Measurements from ENCODE around the gene ATP8B1. TPM values are rescaled to one million over a fixed set of nuclear protein-coding genes. Genes with fewer than 3 reads are reported as not detected.

The ATP8B1 gene
- total and polyA plus RNA-seq, 2 of the 8 experiments (the other 6 are each of a cell fraction or from before 2014, with no cell fraction given), result 1.1 to 4.6 TPM

DNA sequence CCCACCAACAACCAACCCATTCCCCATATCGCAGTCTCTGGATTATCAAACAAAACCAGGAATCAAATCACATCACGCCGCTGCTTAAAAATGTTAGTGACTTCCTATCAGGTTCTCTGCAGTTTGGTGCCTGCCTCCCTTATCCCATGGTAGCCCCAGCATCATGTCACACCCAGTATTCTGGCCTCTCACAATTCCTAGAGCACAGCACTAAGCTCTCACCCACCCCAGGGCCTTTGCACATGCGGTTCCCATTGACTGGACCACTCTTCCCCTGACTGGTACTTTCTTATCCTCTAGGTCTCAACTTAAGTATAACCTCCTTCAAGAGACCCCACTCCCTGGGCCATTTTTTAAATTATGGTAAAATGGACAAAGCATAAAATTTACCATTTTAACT, 12.8 kb downstream of the ATP8B1 start:
- 97% methylated on average over 4 of the region's 4 CpGs; no CpG with 5 or more reads in 1 of the 2 experiments for WGBS, 2 experiments (ENCODE audit: extremely low coverage in 1 of 2, insufficient coverage in 1 of 2, insufficient read length in 1 of 2, insufficient replicate concordance in 2 of 2, low coverage in 1 of 2, low lambda C conversion rate in 2 of 2, missing lambda C conversion rate in 1 of 2)
- no peaks in the 10 kb centered on the region for H3K9me3 ChIP-seq (ENCODE audit: insufficient read depth in 2 of 2, low read depth in 1 of 2, low read length in 1 of 2)
- no peaks in the 10 kb centered on the region for H3K23me2 ChIP-seq (ENCODE audit: low read depth, low read length)
- no peak overlapping the region for H3K23ac ChIP-seq (ENCODE audit: insufficient read length)
- H3K4me3 ChIP-seq (ENCODE audit: extremely low read depth in 1 of 4, insufficient read depth in 2 of 4, low read depth in 3 of 4, low read length in 4 of 4), result no peak overlapping the region
- no peak overlapping the region for H2BK5ac ChIP-seq (ENCODE audit: low read depth, low read length)
- H3K56ac ChIP-seq (replicated peaks; ENCODE audit: insufficient read length, low read depth, low read length), result no peak overlapping the region
- no peak overlapping the region for H3K27ac ChIP-seq (ENCODE audit: low read depth, low read length)
- no peak overlapping the region for H3K14ac ChIP-seq (ENCODE audit: insufficient read length)
- H3K9ac ChIP-seq (replicated peaks in 1 of 4; ENCODE audit: extremely low read depth in 1 of 4, low read depth in 3 of 4, low read length in 3 of 4), result no peak overlapping the region
- H3K27me3 ChIP-seq (replicated peaks in 1 of 4; ENCODE audit: control insufficient read depth in 3 of 4, extremely low read depth in 1 of 4, insufficient read depth in 3 of 4, low read length in 3 of 4), result no peaks in the 10 kb centered on the region
- H3K18ac ChIP-seq (ENCODE audit: extremely low read depth, low read length), result no peak overlapping the region
- no peaks in the 10 kb centered on the region for H3K4me1 ChIP-seq (replicated peaks in 1 of 4; ENCODE audit: control insufficient read depth in 3 of 4, insufficient read depth in 4 of 4, low read length in 3 of 4)
- no peak overlapping the region for H3K4me2 ChIP-seq (ENCODE audit: insufficient read depth in 1 of 2, low read depth in 2 of 2, low read length in 2 of 2)
- H2AFZ ChIP-seq (ENCODE audit: low read length), result no peak overlapping the region
- H2AK5ac ChIP-seq (ENCODE audit: low read depth, low read length), result no peak overlapping the region
- no peak overlapping the region for H3K4ac ChIP-seq (replicated peaks; ENCODE audit: insufficient read length, low read depth, low read length)
- no peak overlapping the region for H4K5ac ChIP-seq (ENCODE audit: insufficient read length, low read depth, low read length)
- 0 out of 2 replicates have a peak, but pooled peaks have one; percentile 23 for TF ChIP-seq KDM1A (IDR thresholded peaks at IDR 0.05; ENCODE audit: borderline replicate concordance, low read length)
- TF ChIP-seq FOSL1 (IDR thresholded peaks at IDR 0.05; ENCODE audit: insufficient read depth, low read depth, low read length), result no peak
- TF ChIP-seq POU5F1 (IDR thresholded peaks at IDR 0.05; ENCODE audit: low read depth, low read length), result no peak
- no peak for TF ChIP-seq CEBPB (IDR thresholded peaks at IDR 0.05; ENCODE audit: low read depth, low read length)
- TF ChIP-seq CHD1 (IDR thresholded peaks at IDR 0.05; ENCODE audit: low read depth, low read length), result no peak
- FAIRE-seq, result no peak
- H2BK20ac ChIP-seq (ENCODE audit: low read length), result no peak overlapping the region
- H2BK12ac ChIP-seq (ENCODE audit: low read depth, low read length), result no peak overlapping the region
- H4K8ac ChIP-seq (ENCODE audit: extremely low read depth, insufficient read depth, low read length), result no peak overlapping the region
- H4K20me1 ChIP-seq (replicated peaks in 1 of 2; ENCODE audit: control insufficient read depth in 1 of 2, insufficient read depth in 2 of 2, low read length in 2 of 2), result no peaks in the 10 kb centered on the region
- POLR2A ChIA-PET (ENCODE audit: partially characterized antibody), result no interaction called here
- CTCF ChIA-PET (ENCODE audit: partially characterized antibody), result no interaction called here
- no peak for DNase-seq (ENCODE audit: low read depth in 1 of 2, low spot score in 2 of 2)
- no peaks in the 10 kb centered on the region for H3K36me3 ChIP-seq (ENCODE audit: control insufficient read depth in 2 of 4, insufficient read depth in 4 of 4, low read length in 3 of 4)
- no peak overlapping the region for H2BK15ac ChIP-seq (ENCODE audit: low read length)
- no peaks in the 10 kb centered on the region for H3K79me1 ChIP-seq (ENCODE audit: low read depth, low read length)
- no peak overlapping the region for H2BK120ac ChIP-seq (replicated peaks; ENCODE audit: low read depth, low read length)
- H3K79me2 ChIP-seq (ENCODE audit: control insufficient read depth in 1 of 2, insufficient read depth in 2 of 2, low read length in 2 of 2), result no peaks in the 10 kb centered on the region
- H4K91ac ChIP-seq (replicated peaks; ENCODE audit: insufficient read length, low read length), result no peak overlapping the region

Data from H1 (cell line).